HepG2 (cell line): ENCODE measurements around the gene PTPN14. TPM values are rescaled to one million over a fixed set of nuclear protein-coding genes. Genes with fewer than 3 reads are reported as not detected.

ENCODE experiments used
- AHDC1 ChIP-seq: sonication (generic); formaldehyde crosslinking; IDR thresholded peaks from 2 replicates; pipeline ENCODE4 v1.5.1; 2020; ENCODE audit warnings: mild to moderate bottlenecking, missing genetic modification reagents, borderline replicate concordance
- KDM4B ChIP-seq: sonication (generic); formaldehyde crosslinking; IDR thresholded peaks from 2 replicates; pipeline ENCODE4 v1.4.0; 2020; ENCODE audit warnings: missing genetic modification reagents
- KLF16 ChIP-seq, 2 experiments: sonication (generic) in 1 of 2; formaldehyde crosslinking in 1 of 2; IDR thresholded peaks; 2 replicates each; pipeline versions ENCODE4 v1.6.1 to v1.8.0; 2016 to 2023; ENCODE audit warnings: missing genetic modification reagents in 2 of 2, missing compliant biosample characterization in 1 of 2
- NCOA2 ChIP-seq: sonication (generic); formaldehyde crosslinking; IDR thresholded peaks from 2 replicates; pipeline ENCODE4 v1.8.0; 2022; ENCODE audit warnings: inconsistent platforms
- ZBTB40 ChIP-seq, 2 experiments: fragments of 450-650 bp in 1 of 2; sonication (generic) in 1 of 2; formaldehyde crosslinking in 1 of 2; IDR thresholded peaks; 2 replicates each; pipeline versions ENCODE4 v1.6.1 to v1.8.0; 2016 to 2022; ENCODE audit warnings: antibody characterized with exemption in 1 of 2, mild to moderate bottlenecking in 1 of 2, missing genetic modification reagents in 1 of 2
- ZNF503 ChIP-seq: sonication (generic); formaldehyde crosslinking; IDR thresholded peaks from 2 replicates; pipeline ENCODE4 v1.4.0; 2020; ENCODE audit warnings: missing genetic modification reagents
- ZNF558 ChIP-seq: sonication (generic); formaldehyde crosslinking; IDR thresholded peaks from 2 replicates; pipeline ENCODE4 v1.9.0; 2022; ENCODE audit warnings: mild to moderate bottlenecking, missing genetic modification reagents, borderline replicate concordance
- ZNF563 ChIP-seq: sonication (generic); formaldehyde crosslinking; IDR thresholded peaks from 2 replicates; pipeline ENCODE4 v1.8.0; 2022; ENCODE audit warnings: mild to moderate bottlenecking, moderate library complexity, missing genetic modification reagents
- ZSCAN31 ChIP-seq: sonication (generic); formaldehyde crosslinking; IDR thresholded peaks from 2 replicates; pipeline ENCODE4 v1.5.0; 2020; ENCODE audit warnings: low read depth, mild to moderate bottlenecking, missing genetic modification reagents
- polyA plus RNA-seq, 8 experiments: library from polyadenylated mRNA; depleted of rRNA in 3 of 8; stranded (reverse) in 7 of 8; unstranded in 1 of 8; fragments of >200 nt; fragmentation: Illumina TruSeq in 4 of 8; extraction: Trizol in 4 of 8; gene quantifications; 2 replicates each; pipeline versions ENCODE4 v1.2.1 to v1.2.3, GENCODE V29; 2011 to 2016; ENCODE audit warnings: low read depth in 4 of 8, missing spikeins in 1 of 8, mixed read lengths in 1 of 8; ENCODE audit not compliant: insufficient read depth in 1 of 8
- total RNA-seq, 5 experiments: library from RNA; depleted of rRNA; stranded (reverse); fragments of >200 nt; fragmentation: Illumina TruSeq; extraction: Trizol; gene quantifications; 2 replicates each; pipeline ENCODE4 v1.2.3, GENCODE V29; 2016; ENCODE audit warnings: low read depth in 1 of 5

The PTPN14 gene
- total and polyA plus RNA-seq, 2 of the 13 experiments (the other 11 are each of a cell fraction or from before 2014, with no cell fraction given) = 3.9 to 4.7 TPM

GRCh38 chr1:214439352-214440119, 111.9 kb downstream of the PTPN14 start (continued):
- TF ChIP-seq KLF16 (CRISPR knock-in tag; IDR thresholded peaks at IDR 0.05) = 0 out of 4 replicates have a peak, but pooled peaks of 1 of the 2 experiments have one; percentile 39
- no peak for TF ChIP-seq ZNF558
- peak; percentile 86; the same call in 1 of the 2 replicates for TF ChIP-seq AHDC1
- TF ChIP-seq KDM4B (CRISPR knock-in tag) = no peak
- TF ChIP-seq ZSCAN31 (CRISPR knock-in tag) = no peak
- no peak for TF ChIP-seq ZNF563 (CRISPR knock-in tag)
- no peak for TF ChIP-seq ZBTB40 (IDR thresholded peaks at IDR 0.05)
- TF ChIP-seq ZBTB40 (CRISPR knock-in tag; IDR thresholded peaks at IDR 0.05) = no peak
- TF ChIP-seq ZNF503 (CRISPR knock-in tag) = no peak
- peak; percentile 72 for TF ChIP-seq NCOA2 (CRISPR knock-in tag)
